ENCODE measurements around the gene CBFA2T3.
"Not testable (repeated sequence)": the region's sequence is repeated elsewhere in the genome, so short reads cannot be mapped to it uniquely, and the experiment has no call there.

The CBFA2T3 gene

GRCh38 chr16:89022051-89022836 lies 45.2 kb upstream of the CBFA2T3 start:
- TF ChIP-seq CTCF (conservative IDR thresholded peaks at IDR 0.05; ENCODE audit: low read depth, low read length), result no peak
- no peak overlapping the region for H3K4me3 ChIP-seq (ENCODE audit: low read length)
- no peak for DNase-seq (ENCODE audit: low read depth)

- DNase-seq (ENCODE audit: low read depth), result no peak
- no peak overlapping the region for H3K4me3 ChIP-seq (ENCODE audit: low read length)
- no peak for TF ChIP-seq CTCF (conservative IDR thresholded peaks at IDR 0.05; ENCODE audit: low read depth, low read length)
These were observed 44.1 kb upstream of the CBFA2T3 start for GRCh38 chr16:89020925-89021595.

GRCh38 chr16:89020068-89020924 lies 43.3 kb upstream of the CBFA2T3 start:
- H3K4me3 ChIP-seq (ENCODE audit: low read length), result no peak overlapping the region
- TF ChIP-seq CTCF (conservative IDR thresholded peaks at IDR 0.05; ENCODE audit: low read depth, low read length), result no peak
- no peak for DNase-seq (ENCODE audit: low read depth)

- no peak for TF ChIP-seq CTCF (conservative IDR thresholded peaks at IDR 0.05; ENCODE audit: low read depth, low read length)
- no peak overlapping the region for H3K4me3 ChIP-seq (ENCODE audit: low read length)
- no peak for DNase-seq (ENCODE audit: low read depth)
These were observed 42.5 kb upstream of the CBFA2T3 start for GRCh38 chr16:89019511-89019910.

GRCh38 chr16:89018282-89019158 lies 41.5 kb upstream of the CBFA2T3 start:
- no peak for TF ChIP-seq CTCF (conservative IDR thresholded peaks at IDR 0.05; ENCODE audit: low read depth, low read length)
- no peak overlapping the region for H3K4me3 ChIP-seq (ENCODE audit: low read length)
- no peak for DNase-seq (ENCODE audit: low read depth)

- no peak for DNase-seq (ENCODE audit: low read depth)
- no peak overlapping the region for H3K4me3 ChIP-seq (ENCODE audit: low read length)
- TF ChIP-seq CTCF (conservative IDR thresholded peaks at IDR 0.05; ENCODE audit: low read depth, low read length), result no peak
These were observed 40.7 kb upstream of the CBFA2T3 start for GRCh38 chr16:89017543-89018281.

- H3K4me3 ChIP-seq (ENCODE audit: low read length); DNase-seq (ENCODE audit: low read depth): not testable (repeated sequence)
These were observed 39.6 kb upstream of the CBFA2T3 start for GRCh38 chr16:89016561-89016960.

All from retinal pigment epithelial cell (primary cell).